ENCODE measurements around the gene JARID2. TPM values are rescaled to one million over a fixed set of nuclear protein-coding genes. Genes with fewer than 3 reads are reported as not detected.

JARID2 gene
- total RNA-seq, 1 experiment from 2014 or later, result 180 TPM

- ATAC-seq (no peak), DNase-seq (ENCODE audit: low spot score) (no peak)
- peaks cover 83% of the 10 kb centered on the region for H3K4me1 Mint-ChIP-seq
- no peaks in the 10 kb centered on the region for H3K9me3 Mint-ChIP-seq
- CTCF ChIA-PET, result interaction anchor here (0.7 to 1.0 kb wide), 2 partner anchors 14 to 32 kb away, joined by 3 to 4 read pairs; no protein-coding TSS in a partner anchor
- peaks cover 21% of the 10 kb centered on the region for H3K36me3 Mint-ChIP-seq
- peak overlapping the region; percentile 1; the same call in 1 of the 2 replicates for H3K27ac Mint-ChIP-seq
- POLR2A ChIA-PET, result interaction anchor here (0.6 to 0.7 kb wide), 2 partner anchors 8 to 120 kb away, joined by 6 to 7 read pairs; no protein-coding TSS in a partner anchor
- no peaks in the 10 kb centered on the region for H3K27me3 Mint-ChIP-seq (ENCODE audit: low read depth)
- no peak overlapping the region for H3K4me3 Mint-ChIP-seq
- TF ChIP-seq IRF1 (CRISPR knock-in tag; IDR thresholded peaks at IDR 0.05), result no peak
- no peak for TF ChIP-seq ZNF121 (CRISPR knock-in tag; IDR thresholded peaks at IDR 0.05)
- no peak for TF ChIP-seq ZMAT4 (CRISPR knock-in tag; IDR thresholded peaks at IDR 0.05)
- TF ChIP-seq MLX (CRISPR knock-in tag; IDR thresholded peaks at IDR 0.05), result no peak
Observed at GRCh38 chr6:15462717-15463525, 217.1 kb downstream of the JARID2 start.

GRCh38 chr6:15464211-15464725 lies 218.4 kb downstream of the JARID2 start:
- H3K4me3 Mint-ChIP-seq, result no peak overlapping the region
- peaks cover 78% of the 10 kb centered on the region for H3K4me1 Mint-ChIP-seq
- no peaks in the 10 kb centered on the region for H3K9me3 Mint-ChIP-seq
- H3K27me3 Mint-ChIP-seq (ENCODE audit: low read depth), result no peaks in the 10 kb centered on the region
- DNase-seq (ENCODE audit: low spot score) (peak; percentile 71), ATAC-seq (peak; percentile 71)
- H3K36me3 Mint-ChIP-seq, result peaks cover 31% of the 10 kb centered on the region
- peak overlapping the region; percentile 13; the same call in 1 of the 2 replicates for H3K27ac Mint-ChIP-seq
- TF ChIP-seq CTCF (IDR thresholded peaks at IDR 0.05), result peak; percentile 70
- no peak for TF ChIP-seq NR2C2 (CRISPR knock-in tag; IDR thresholded peaks at IDR 0.05)
- CTCF ChIA-PET, result interaction anchor here (1.0 kb wide), 1 partner anchor 11 kb away, joined by 3 read pairs; no protein-coding TSS in a partner anchor
- POLR2A ChIA-PET, result no interaction called here

GRCh38 chr6:15465212-15465611 lies 219.3 kb downstream of the JARID2 start:
- ChIA-PET POLR2A (no interaction called here), CTCF (no interaction called here)
- no peaks in the 10 kb centered on the region for H3K9me3 Mint-ChIP-seq
- peak overlapping the region; percentile 63; the same call in 1 of the 2 replicates for H3K27ac Mint-ChIP-seq
- H3K27me3 Mint-ChIP-seq (ENCODE audit: low read depth), result no peaks in the 10 kb centered on the region
- DNase-seq (ENCODE audit: low spot score) (no peak), ATAC-seq (no peak)
- peaks cover 69% of the 10 kb centered on the region for H3K4me1 Mint-ChIP-seq
- peaks cover 31% of the 10 kb centered on the region for H3K36me3 Mint-ChIP-seq
- no peak overlapping the region for H3K4me3 Mint-ChIP-seq
- TF ChIP-seq ATF1 (CRISPR knock-in tag; IDR thresholded peaks at IDR 0.05), result no peak
- no peak for TF ChIP-seq ZNF512 (CRISPR knock-in tag; IDR thresholded peaks at IDR 0.05; ENCODE audit: borderline replicate concordance)
- TF ChIP-seq MLX (CRISPR knock-in tag; IDR thresholded peaks at IDR 0.05), result no peak
- no peak for TF ChIP-seq MXD4 (CRISPR knock-in tag; IDR thresholded peaks at IDR 0.05; ENCODE audit: borderline replicate concordance)
- no peak for TF ChIP-seq STAT6 (CRISPR knock-in tag; conservative IDR thresholded peaks at IDR 0.05; ENCODE audit: low read depth)
- no peak for TF ChIP-seq PRDM15 (CRISPR knock-in tag; IDR thresholded peaks at IDR 0.05)

Data from WTC11 (cell line).